ENCODE data around the gene FCHSD2.
"Not testable (repeated sequence)": the region's sequence is repeated elsewhere in the genome, so short reads cannot be mapped to it uniquely, and the experiment has no call there.

The FCHSD2 gene

GRCh38 chr11:72998676-72999075 is 143.4 kb downstream of the FCHSD2 start:
- DNase-seq, result no peak

GRCh38 chr11:72996959-72997358 is 145.2 kb downstream of the FCHSD2 start:
- DNase-seq, result no peak

- DNase-seq, result no peak
Measured at GRCh38 chr11:72989727-72990126, 152.4 kb downstream of the FCHSD2 start.

GRCh38 chr11:72988821-72989220 is 153.3 kb downstream of the FCHSD2 start:
- no peak for DNase-seq

GRCh38 chr11:72985645-72986044 is 156.5 kb downstream of the FCHSD2 start:
- DNase-seq, result peak; percentile 56

GRCh38 chr11:72984453-72985077 is 157.6 kb downstream of the FCHSD2 start:
- DNase-seq, result no peak

GRCh38 chr11:72983560-72983959 is 158.6 kb downstream of the FCHSD2 start:
- DNase-seq, result no peak

GRCh38 chr11:72981971-72982685 is 160.0 kb downstream of the FCHSD2 start:
- DNase-seq, result peak; percentile 56

GRCh38 chr11:72981080-72981479 is 161.0 kb downstream of the FCHSD2 start:
- peak; percentile 80 for DNase-seq

GRCh38 chr11:72977782-72978181 is 164.3 kb downstream of the FCHSD2 start:
- not testable (repeated sequence) for DNase-seq

- not testable (repeated sequence) for DNase-seq
Measured at GRCh38 chr11:72976522-72976892, 165.6 kb downstream of the FCHSD2 start.

GRCh38 chr11:72975778-72976521 is 166.2 kb downstream of the FCHSD2 start:
- DNase-seq, result peak; percentile 96

- no peak for DNase-seq
Measured at GRCh38 chr11:72974487-72975205, 167.5 kb downstream of the FCHSD2 start.

GRCh38 chr11:72972496-72973128 is 169.5 kb downstream of the FCHSD2 start:
- DNase-seq, result no peak

GRCh38 chr11:72971192-72971967 is 170.7 kb downstream of the FCHSD2 start:
- no peak for DNase-seq

GRCh38 chr11:72970557-72971118 is 171.5 kb downstream of the FCHSD2 start:
- DNase-seq, result peak; percentile 81

- peak; percentile 97 for DNase-seq
Measured at GRCh38 chr11:72969894-72970335, 172.2 kb downstream of the FCHSD2 start.

- no peak for DNase-seq
Measured at GRCh38 chr11:72968390-72968789, 173.7 kb downstream of the FCHSD2 start.

- DNase-seq, result no peak
Measured at GRCh38 chr11:72965672-72966071, 176.4 kb downstream of the FCHSD2 start.

- DNase-seq, result peak; percentile 79
Measured at GRCh38 chr11:72962717-72963116, 179.4 kb downstream of the FCHSD2 start.

GRCh38 chr11:72962084-72962483 is 180.0 kb downstream of the FCHSD2 start:
- peak; percentile 95 for DNase-seq

Measured in OCI-M1 (cell line).